GM23338 (cell line): ENCODE results near the gene PLEKHS1. TPM values are rescaled to one million over a fixed set of nuclear protein-coding genes. Genes with fewer than 3 reads are reported as not detected.

ENCODE experiments used
- EZH2 ChIP-seq: fragments of 200-600 bp; sonication (generic); IDR thresholded peaks from one replicate; pipeline ENCODE4 v1.8.0; 2017; ENCODE audit warnings: antibody characterized with exemption, mild to moderate bottlenecking, low read depth; ENCODE audit not compliant: unreplicated experiment
- NANOG ChIP-seq: IDR thresholded peaks from 2 replicates; pipeline ENCODE4 v1.6.1; 2016; ENCODE audit warnings: antibody characterized with exemption, borderline replicate concordance
- POLR2AphosphoS5 ChIP-seq: IDR thresholded peaks from 2 replicates; pipeline ENCODE4 v1.6.1; 2016; ENCODE audit warnings: antibody characterized with exemption, low read depth
- STAT1 ChIP-seq: IDR thresholded peaks from one replicate; pipeline ENCODE4 v1.6.1; 2016; ENCODE audit warnings: antibody characterized with exemption; ENCODE audit not compliant: unreplicated experiment
- ZNF114 ChIP-seq: fragments of 250-450 bp; sonication (Bioruptor Pico); IDR thresholded peaks from 2 replicates; pipeline ENCODE4 v1.5.0; 2020; ENCODE audit warnings: mild to moderate bottlenecking, moderate library complexity
- ZNF462 ChIP-seq: fragments of 250-450 bp; sonication (Bioruptor Pico); IDR thresholded peaks from 2 replicates; pipeline ENCODE4 v1.5.0; 2020; ENCODE audit warnings: mild to moderate bottlenecking, moderate library complexity
- polyA plus RNA-seq: library from polyadenylated mRNA; unstranded; fragments of >200 nt; fragmentation: Nextera tagmentation; extraction: Ambion mirVana; gene quantifications from 2 replicates; pipeline ENCODE4 v1.2.1, GENCODE V29; 2016
- total RNA-seq: library from RNA; depleted of rRNA; stranded (reverse); fragments of >200 nt; shearing (Covaris generic); gene quantifications from 2 replicates; pipeline ENCODE4 v1.2.3, GENCODE V29; 2014
- TF ChIP-seq, protein P1 (sequence below): IDR thresholded peaks from 2 replicates; pipeline ENCODE4 v1.6.1; 2016; ENCODE audit warnings: antibody characterized with exemption
- TF ChIP-seq, protein P2 (sequence below), 2 experiments: fragments of 200-600 bp in 1 of 2; sonication (generic) in 1 of 2; conservative IDR thresholded peaks; 2 replicates each; pipeline versions ENCODE4 v1.5.1 to v1.6.1; 2016 to 2017; ENCODE audit warnings: antibody characterized with exemption in 2 of 2, low read depth in 2 of 2, mild to moderate bottlenecking in 2 of 2, moderate library complexity in 1 of 2

Gene PLEKHS1
- total and polyA plus RNA-seq, 2 experiments from 2014 or later = not detected

GRCh38 chr10:113764582-113764981, 13.1 kb downstream of the PLEKHS1 start (continued):
- TF ChIP-seq ZNF462 = no peak
- no peak for TF ChIP-seq STAT1
- no peak for TF ChIP-seq ZNF114 (CRISPR knock-in tag)
- TF ChIP-seq, protein P1, sequence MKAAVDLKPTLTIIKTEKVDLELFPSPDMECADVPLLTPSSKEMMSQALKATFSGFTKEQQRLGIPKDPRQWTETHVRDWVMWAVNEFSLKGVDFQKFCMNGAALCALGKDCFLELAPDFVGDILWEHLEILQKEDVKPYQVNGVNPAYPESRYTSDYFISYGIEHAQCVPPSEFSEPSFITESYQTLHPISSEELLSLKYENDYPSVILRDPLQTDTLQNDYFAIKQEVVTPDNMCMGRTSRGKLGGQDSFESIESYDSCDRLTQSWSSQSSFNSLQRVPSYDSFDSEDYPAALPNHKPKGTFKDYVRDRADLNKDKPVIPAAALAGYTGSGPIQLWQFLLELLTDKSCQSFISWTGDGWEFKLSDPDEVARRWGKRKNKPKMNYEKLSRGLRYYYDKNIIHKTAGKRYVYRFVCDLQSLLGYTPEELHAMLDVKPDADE = no peak
- TF ChIP-seq EZH2 = no peak
- TF ChIP-seq POLR2AphosphoS5 = no peak
- no peak for TF ChIP-seq NANOG
- TF ChIP-seq, protein P2, sequence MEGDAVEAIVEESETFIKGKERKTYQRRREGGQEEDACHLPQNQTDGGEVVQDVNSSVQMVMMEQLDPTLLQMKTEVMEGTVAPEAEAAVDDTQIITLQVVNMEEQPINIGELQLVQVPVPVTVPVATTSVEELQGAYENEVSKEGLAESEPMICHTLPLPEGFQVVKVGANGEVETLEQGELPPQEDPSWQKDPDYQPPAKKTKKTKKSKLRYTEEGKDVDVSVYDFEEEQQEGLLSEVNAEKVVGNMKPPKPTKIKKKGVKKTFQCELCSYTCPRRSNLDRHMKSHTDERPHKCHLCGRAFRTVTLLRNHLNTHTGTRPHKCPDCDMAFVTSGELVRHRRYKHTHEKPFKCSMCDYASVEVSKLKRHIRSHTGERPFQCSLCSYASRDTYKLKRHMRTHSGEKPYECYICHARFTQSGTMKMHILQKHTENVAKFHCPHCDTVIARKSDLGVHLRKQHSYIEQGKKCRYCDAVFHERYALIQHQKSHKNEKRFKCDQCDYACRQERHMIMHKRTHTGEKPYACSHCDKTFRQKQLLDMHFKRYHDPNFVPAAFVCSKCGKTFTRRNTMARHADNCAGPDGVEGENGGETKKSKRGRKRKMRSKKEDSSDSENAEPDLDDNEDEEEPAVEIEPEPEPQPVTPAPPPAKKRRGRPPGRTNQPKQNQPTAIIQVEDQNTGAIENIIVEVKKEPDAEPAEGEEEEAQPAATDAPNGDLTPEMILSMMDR (conservative IDR thresholded peaks at IDR 0.05; ENCODE audit: low read depth in 2 of 2) = no peak
